AG09319 (cell line): ENCODE results near the gene KAT8.

Experiments
- DNase-seq: peaks from one replicate; pipeline ENCODE4 v3.0.0-alpha.2; 2010; ENCODE audit warnings: low read depth; ENCODE audit errors: extremely low read depth
- TF ChIP-seq, protein P1 (sequence below): IDR thresholded peaks from 2 replicates; pipeline ENCODE4 v1.5.1; 2011; ENCODE audit warnings: low read depth, mild to moderate bottlenecking, inconsistent platforms, low read length, moderate library complexity

Gene KAT8

DNA sequence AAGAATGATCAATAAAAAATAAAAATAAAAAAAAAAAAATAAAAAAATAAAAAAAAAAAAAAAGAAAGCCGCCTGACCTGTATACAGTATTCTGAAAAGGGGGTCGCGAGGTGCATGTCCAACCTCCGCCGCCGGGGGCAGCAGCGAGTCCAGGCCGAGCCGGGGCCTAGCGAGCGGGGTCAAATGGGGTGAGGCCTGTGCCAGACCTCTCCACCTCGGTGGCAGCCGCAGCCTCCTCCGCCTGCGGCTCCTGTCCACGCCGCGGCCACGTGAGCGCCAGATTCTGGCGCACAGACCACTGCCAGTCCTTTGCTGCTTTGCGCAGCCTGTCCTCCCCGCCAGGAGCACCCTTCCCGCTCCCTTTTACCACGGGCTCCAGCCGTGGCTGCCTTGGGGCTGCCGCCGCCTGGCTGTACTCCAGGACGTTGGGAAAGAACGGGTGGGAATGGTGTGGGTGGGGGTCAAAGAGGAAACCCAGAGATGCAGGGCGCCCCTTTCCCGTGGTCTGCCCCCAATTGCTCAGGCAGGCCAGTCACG lies 11.7 kb upstream of the KAT8 start:
- TF ChIP-seq, protein P1, sequence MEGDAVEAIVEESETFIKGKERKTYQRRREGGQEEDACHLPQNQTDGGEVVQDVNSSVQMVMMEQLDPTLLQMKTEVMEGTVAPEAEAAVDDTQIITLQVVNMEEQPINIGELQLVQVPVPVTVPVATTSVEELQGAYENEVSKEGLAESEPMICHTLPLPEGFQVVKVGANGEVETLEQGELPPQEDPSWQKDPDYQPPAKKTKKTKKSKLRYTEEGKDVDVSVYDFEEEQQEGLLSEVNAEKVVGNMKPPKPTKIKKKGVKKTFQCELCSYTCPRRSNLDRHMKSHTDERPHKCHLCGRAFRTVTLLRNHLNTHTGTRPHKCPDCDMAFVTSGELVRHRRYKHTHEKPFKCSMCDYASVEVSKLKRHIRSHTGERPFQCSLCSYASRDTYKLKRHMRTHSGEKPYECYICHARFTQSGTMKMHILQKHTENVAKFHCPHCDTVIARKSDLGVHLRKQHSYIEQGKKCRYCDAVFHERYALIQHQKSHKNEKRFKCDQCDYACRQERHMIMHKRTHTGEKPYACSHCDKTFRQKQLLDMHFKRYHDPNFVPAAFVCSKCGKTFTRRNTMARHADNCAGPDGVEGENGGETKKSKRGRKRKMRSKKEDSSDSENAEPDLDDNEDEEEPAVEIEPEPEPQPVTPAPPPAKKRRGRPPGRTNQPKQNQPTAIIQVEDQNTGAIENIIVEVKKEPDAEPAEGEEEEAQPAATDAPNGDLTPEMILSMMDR = peak; percentile 77
- peak; percentile 27 for DNase-seq

DNA sequence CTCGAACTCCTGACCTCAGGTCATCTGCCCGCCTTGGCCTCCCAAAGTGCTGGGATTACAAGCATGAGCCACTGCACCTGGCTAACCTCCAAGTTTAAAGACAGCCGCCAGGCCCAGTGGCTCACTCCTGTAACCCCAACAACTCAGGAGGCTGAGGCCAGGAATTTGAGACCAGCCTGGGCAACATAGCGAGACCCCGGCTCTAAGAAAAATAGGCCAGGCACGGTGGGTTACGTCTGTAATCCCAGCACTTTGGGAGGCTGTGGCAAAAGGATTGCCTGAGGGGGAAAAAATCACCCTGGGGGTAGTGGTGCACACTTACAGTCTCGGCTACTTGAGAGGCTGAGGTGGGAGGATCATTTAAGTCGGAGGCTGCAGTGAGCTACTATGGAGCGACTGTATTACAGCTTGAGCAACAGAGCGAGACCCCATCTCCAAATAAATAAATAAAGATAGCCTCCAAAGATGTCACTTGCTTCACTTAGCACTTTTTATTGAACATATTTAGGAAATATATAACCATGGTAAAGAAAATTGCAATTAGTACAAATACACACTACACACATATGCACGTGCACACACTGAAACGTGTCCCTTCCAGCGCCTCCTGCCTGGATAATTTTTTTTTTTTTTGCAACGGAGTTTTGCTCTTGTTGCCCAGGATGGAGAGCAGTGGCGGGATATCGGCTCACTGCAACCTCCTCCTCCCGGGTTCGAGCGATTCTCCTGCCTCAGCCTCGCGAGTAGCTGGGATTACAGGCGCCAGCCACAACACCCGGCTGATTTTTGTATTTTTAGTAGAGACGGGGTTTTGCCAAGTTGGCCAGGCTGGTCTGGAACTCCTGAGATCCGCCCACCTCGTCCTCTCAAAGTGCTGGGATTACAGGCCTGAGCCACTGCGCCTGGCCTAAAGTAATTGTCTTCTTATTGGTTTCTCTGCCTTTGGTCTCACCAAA lies 10.7 kb upstream of the KAT8 start:
- DNase-seq = no peak
- TF ChIP-seq, protein P1 = no peak

DNA sequence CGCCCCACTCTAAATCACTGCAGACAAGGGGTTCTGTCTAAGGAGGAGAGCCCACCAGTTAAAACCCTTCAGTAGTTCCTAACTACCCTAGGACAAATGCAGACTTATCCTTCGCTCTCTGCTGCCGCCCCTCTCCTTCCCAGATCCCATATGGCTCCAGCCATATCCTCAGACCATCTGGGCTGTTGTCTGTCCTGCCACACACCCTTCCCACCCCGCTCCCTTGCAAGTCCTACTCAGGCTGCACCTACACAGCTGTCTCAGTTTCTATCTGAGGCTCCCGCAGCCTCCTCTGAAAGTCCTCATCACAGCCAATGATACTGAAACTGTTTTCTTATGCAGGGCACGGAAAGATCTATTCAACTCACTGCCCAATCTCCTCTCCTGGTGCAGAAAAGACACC lies 10.0 kb upstream of the KAT8 start:
- no peak for DNase-seq

DNA sequence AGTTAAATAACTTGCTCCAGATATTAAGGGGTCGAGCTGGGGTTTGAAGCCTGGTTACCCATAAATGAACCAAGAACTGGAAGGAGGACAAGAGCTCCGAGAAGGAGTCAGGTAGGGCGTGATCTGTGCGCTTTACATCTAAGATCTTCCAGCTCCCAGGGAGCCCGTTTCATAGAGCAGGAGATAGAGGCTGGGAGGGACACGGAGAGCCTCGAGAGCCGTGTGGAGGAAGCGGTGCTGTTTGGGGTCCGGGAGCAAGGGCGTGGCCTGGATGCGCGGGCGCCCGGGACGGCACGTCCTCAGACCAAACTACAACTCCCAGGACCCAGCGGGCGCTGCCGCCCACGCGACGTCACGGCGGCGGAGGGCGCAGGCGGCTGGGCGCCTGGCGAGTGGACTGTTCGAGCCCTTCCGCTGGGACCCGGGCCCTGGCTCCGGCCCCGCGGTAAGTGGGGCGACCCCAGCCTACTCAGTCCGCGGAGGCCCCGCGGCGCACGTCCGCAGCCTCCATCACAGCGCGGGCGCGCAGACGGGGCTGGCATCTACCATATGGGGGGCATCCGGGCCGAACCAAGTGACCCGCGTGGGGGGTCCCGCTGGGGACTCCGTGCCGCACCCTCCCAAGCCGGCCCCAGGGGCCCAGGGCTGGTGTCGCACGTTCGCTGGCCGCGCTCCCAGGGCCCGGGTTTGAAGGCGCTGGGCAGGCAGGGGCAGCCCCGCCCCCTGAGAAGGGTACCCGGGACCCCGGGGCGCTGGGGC lies 9.2 kb upstream of the KAT8 start, which contains the start of gene BCKDK:
Gene BCKDK, plus strand, starts transcription at position 352 of the 759 bp plus-strand sequence. CDS start 838 bp downstream, outside the sequence.
- DNase-seq = no peak
- TF ChIP-seq, protein P1 = no peak

More for the DNA sequence above, 10.0 kb upstream of the KAT8 start:
- TF ChIP-seq, protein P1 = no peak

DNA sequence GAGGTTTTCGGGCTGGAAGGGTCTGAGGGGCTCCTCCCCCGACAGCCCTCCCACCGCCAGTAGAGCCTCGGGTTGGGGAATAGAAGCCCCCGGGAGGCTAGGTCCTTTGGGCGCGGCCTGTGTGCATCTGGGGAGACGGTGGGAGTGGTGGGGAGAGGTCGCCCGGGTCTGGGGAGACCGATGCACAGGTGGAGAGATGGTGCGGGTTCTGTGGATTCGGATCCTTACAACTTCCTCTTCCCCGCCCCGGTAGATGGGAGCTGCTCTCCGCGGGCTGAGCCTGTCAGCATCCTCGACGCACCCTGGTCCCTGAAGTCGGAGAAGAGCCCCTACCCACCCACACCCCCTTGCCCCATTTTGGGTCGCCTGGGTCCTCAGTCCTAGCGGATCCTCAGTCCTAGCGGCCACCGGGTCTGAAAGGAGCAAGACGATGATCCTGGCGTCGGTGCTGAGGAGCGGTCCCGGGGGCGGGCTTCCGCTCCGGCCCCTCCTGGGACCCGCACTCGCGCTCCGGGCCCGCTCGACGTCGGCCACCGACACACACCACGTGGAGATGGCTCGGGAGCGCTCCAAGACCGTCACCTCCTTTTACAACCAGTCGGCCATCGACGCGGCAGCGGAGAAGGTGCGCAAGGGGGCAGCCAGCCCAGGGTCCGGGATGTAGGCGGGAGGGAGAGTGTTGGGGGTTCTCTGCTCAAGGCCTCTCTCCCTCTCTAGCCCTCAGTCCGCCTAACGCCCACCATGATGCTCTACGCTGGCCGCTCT lies 8.5 kb upstream of the KAT8 start:
- TF ChIP-seq, protein P1 = no peak
- no peak for DNase-seq

DNA sequence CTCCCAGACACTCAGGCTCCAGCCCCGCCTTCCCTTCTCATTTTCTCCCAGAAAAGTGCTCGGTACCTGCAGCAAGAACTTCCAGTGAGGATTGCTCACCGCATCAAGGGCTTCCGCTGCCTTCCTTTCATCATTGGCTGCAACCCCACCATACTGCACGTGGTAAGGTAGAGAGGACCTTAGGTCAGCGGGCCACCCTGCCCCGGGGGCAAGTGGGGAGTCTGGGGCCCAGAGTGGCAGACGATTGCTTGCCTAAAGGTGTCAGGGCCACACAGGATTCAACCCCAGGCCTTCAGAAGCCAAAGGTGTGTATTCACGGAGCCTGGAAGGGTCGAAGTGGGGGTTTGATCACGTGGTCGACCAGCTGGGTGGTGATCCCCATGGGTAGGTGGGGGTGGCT lies 7.8 kb upstream of the KAT8 start:
- DNase-seq = no peak
- TF ChIP-seq, protein P1 = no peak
